Smooth muscle cell (in vitro differentiated cells): Measurements from ENCODE around the gene NUDT8. TPM values are rescaled to one million over a fixed set of nuclear protein-coding genes. Genes with fewer than 3 reads are reported as not detected.

Experiments
- DNase-seq: peaks from one replicate; lab custom pipeline; 2025; ENCODE audit not compliant: unreplicated experiment; lab: John Stamatoyannopoulos, UW
- H2AFZ ChIP-seq: fragments of 200-600 bp; sonication (generic); 2 replicates; pipeline ENCODE4 v1.6.0; 2016; ENCODE audit warnings: antibody characterized with exemption, low read depth, mild to moderate bottlenecking
- H3F3A ChIP-seq: fragments of 200-600 bp; sonication (generic); 2 replicates; pipeline ENCODE4 v1.6.0; 2017; ENCODE audit warnings: antibody characterized with exemption, low read depth
- H3K27ac ChIP-seq: fragments of 200-600 bp; sonication (generic); 2 replicates; pipeline ENCODE4 v1.5.1; 2016; ENCODE audit warnings: low read depth, mild to moderate bottlenecking
- H3K27me3 ChIP-seq: fragments of 200-600 bp; sonication (generic); 2 replicates; pipeline ENCODE4 v1.6.1; 2016; ENCODE audit warnings: low read depth, mild to moderate bottlenecking
- H3K36me3 ChIP-seq: fragments of 200-600 bp; sonication (generic); 2 replicates; pipeline ENCODE4 v1.5.1; 2016; ENCODE audit warnings: low read depth
- H3K4me1 ChIP-seq: fragments of 200-600 bp; sonication (generic); 2 replicates; pipeline ENCODE4 v1.5.1; 2016; ENCODE audit warnings: low read depth
- H3K4me2 ChIP-seq: fragments of 200-600 bp; sonication (generic); 2 replicates; pipeline ENCODE4 v1.6.0; 2016; ENCODE audit warnings: mild to moderate bottlenecking
- H3K4me3 ChIP-seq: fragments of 200-600 bp; sonication (generic); 2 replicates; pipeline ENCODE4 v1.5.1; 2016; ENCODE audit warnings: mild to moderate bottlenecking
- H3K79me2 ChIP-seq: fragments of 200-600 bp; sonication (generic); 2 replicates; pipeline ENCODE4 v1.6.0; 2016; ENCODE audit warnings: low read depth, mild to moderate bottlenecking
- H3K9ac ChIP-seq: fragments of 200-600 bp; sonication (generic); 2 replicates; pipeline ENCODE4 v1.6.0; 2016; ENCODE audit warnings: low read depth
- H3K9me3 ChIP-seq: fragments of 200-600 bp; sonication (generic); replicated peaks from 2 replicates; pipeline ENCODE4 v1.5.1; 2016; ENCODE audit warnings: low read depth
- H4K20me1 ChIP-seq: fragments of 200-600 bp; sonication (generic); 2 replicates; pipeline ENCODE4 v1.6.0; 2016; ENCODE audit warnings: low read depth
- CTCF ChIP-seq: fragments of 200-600 bp; sonication (generic); IDR thresholded peaks from 2 replicates; pipeline ENCODE4 v1.5.1; 2017; ENCODE audit warnings: borderline replicate concordance, mild to moderate bottlenecking, antibody characterized with exemption; ENCODE audit not compliant: insufficient read depth, poor library complexity, severe bottlenecking
- WGBS: methylation state at CpG from one replicate; pipeline ENCODE4 v1.1.7; 2016; ENCODE audit warnings: low lambda C conversion rate; 5-methylcytosine and 5-hydroxymethylcytosine counted together
- polyA plus RNA-seq: library from polyadenylated mRNA; unstranded; fragments of >200 nt; fragmentation: Nextera tagmentation; extraction: Ambion mirVana; gene quantifications from 2 replicates; pipeline ENCODE4 v1.2.1, GENCODE V29; 2016
- total RNA-seq: library from RNA; depleted of rRNA; stranded (reverse); fragments of >200 nt; gene quantifications from 2 replicates; pipeline ENCODE4 v1.2.3, GENCODE V29; 2014

NUDT8 gene
- total and polyA plus RNA-seq, 2 experiments from 2014 or later = 0.67 to 15.6 TPM

GRCh38 chr11:67647471-67647870, 17.7 kb upstream of the NUDT8 start:
- Histone ChIP-seq H3K36me3 (no peaks in the 10 kb centered on the region), H3K4me1 (no peaks in the 10 kb centered on the region), H3K9me3 (no peaks in the 10 kb centered on the region), H4K20me1 (no peaks in the 10 kb centered on the region), H3F3A (no peaks in the 10 kb centered on the region), H3K9ac (no peak overlapping the region), H3K27ac (no peak overlapping the region), H2AFZ (no peak overlapping the region), H3K4me2 (no peak overlapping the region), H3K79me2 (no peaks in the 10 kb centered on the region), H3K27me3 (no peaks in the 10 kb centered on the region), H3K4me3 (no peak overlapping the region)
- no peak for DNase-seq
- WGBS = 89% methylated on average over 8 of the region's 15 CpGs
- no peak for TF ChIP-seq CTCF

- Histone ChIP-seq H3K27ac (no peak overlapping the region), H3K9me3 (no peaks in the 10 kb centered on the region), H4K20me1 (no peaks in the 10 kb centered on the region), H3K36me3 (no peaks in the 10 kb centered on the region), H3K79me2 (no peaks in the 10 kb centered on the region), H2AFZ (no peak overlapping the region), H3K27me3 (no peaks in the 10 kb centered on the region), H3K4me1 (no peaks in the 10 kb centered on the region), H3K9ac (no peak overlapping the region), H3F3A (no peaks in the 10 kb centered on the region), H3K4me3 (no peak overlapping the region), H3K4me2 (no peak overlapping the region)
- DNase-seq = no peak
- no peak for TF ChIP-seq CTCF
- 90% methylated on average over 24 of the region's 24 CpGs for WGBS
These were observed 17.0 kb upstream of the NUDT8 start for GRCh38 chr11:67646535-67647336.

- no peak overlapping the region for H2AFZ ChIP-seq
- H3K27ac ChIP-seq = no peak overlapping the region
- H3K36me3 ChIP-seq = no peaks in the 10 kb centered on the region
- no peaks in the 10 kb centered on the region for H4K20me1 ChIP-seq
- no peaks in the 10 kb centered on the region for H3K27me3 ChIP-seq
- no peak for DNase-seq
- H3K9ac ChIP-seq = no peak overlapping the region
- H3K79me2 ChIP-seq = no peaks in the 10 kb centered on the region
- no peaks in the 10 kb centered on the region for H3F3A ChIP-seq
- H3K9me3 ChIP-seq = no peaks in the 10 kb centered on the region
- no peak overlapping the region for H3K4me2 ChIP-seq
- no peak for TF ChIP-seq CTCF
- no peaks in the 10 kb centered on the region for H3K4me1 ChIP-seq
- H3K4me3 ChIP-seq = no peak overlapping the region
- 89% methylated on average over 23 of the region's 24 CpGs for WGBS
These were observed 16.1 kb upstream of the NUDT8 start for GRCh38 chr11:67645521-67646461.
